ENCODE data around the gene PVALB.
"Not testable (repeated sequence)": the region's sequence is repeated elsewhere in the genome, so short reads cannot be mapped to it uniquely, and the experiment has no call there.

Gene PVALB

GRCh38 chr22:36756746-36757655 lies 59.8 kb downstream of the PVALB start:
- DNase-seq (ENCODE audit: low read depth) = no peak

- DNase-seq (ENCODE audit: low read depth) = no peak
These were observed 60.8 kb downstream of the PVALB start for GRCh38 chr22:36756031-36756430.

- DNase-seq (ENCODE audit: low read depth) = no peak
These were observed 61.5 kb downstream of the PVALB start for GRCh38 chr22:36755316-36755715.

- DNase-seq (ENCODE audit: low read depth) = not testable (repeated sequence)
These were observed 62.0 kb downstream of the PVALB start for GRCh38 chr22:36754881-36755280.

GRCh38 chr22:36753916-36754315 lies 62.9 kb downstream of the PVALB start:
- no peak for DNase-seq (ENCODE audit: low read depth)

GRCh38 chr22:36753120-36753802 lies 63.6 kb downstream of the PVALB start:
- no peak for DNase-seq (ENCODE audit: low read depth)

All from HS-27A (cell line).